Amygdala (tissue), 56 donors: ENCODE measurements around the gene VANGL2.

Experiments used
- DNase-seq, 56 donors: peaks; one replicate each; lab custom pipeline; 2025; lab: John Stamatoyannopoulos, UW

Gene VANGL2

DNA sequence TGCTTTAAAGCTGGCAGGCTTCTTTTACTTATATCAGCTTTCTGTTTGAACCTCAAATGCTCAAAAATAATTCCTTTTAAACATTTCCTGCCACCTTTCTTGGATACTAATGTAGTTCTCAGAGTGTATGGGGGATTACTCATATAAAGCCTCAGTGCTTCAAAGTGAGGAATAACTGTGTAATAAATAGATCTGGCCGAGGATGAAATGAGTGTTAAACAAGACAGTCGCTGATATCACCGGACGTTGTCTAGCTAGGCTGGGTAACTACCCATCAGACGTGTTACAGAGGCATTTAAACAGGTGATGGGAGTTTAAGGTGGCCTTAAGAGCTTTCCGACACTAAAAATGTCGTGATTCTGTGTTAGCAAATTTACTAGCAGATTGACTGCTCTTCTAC, 53.1 kb downstream of the VANGL2 start:
- no peak for DNase-seq

DNA sequence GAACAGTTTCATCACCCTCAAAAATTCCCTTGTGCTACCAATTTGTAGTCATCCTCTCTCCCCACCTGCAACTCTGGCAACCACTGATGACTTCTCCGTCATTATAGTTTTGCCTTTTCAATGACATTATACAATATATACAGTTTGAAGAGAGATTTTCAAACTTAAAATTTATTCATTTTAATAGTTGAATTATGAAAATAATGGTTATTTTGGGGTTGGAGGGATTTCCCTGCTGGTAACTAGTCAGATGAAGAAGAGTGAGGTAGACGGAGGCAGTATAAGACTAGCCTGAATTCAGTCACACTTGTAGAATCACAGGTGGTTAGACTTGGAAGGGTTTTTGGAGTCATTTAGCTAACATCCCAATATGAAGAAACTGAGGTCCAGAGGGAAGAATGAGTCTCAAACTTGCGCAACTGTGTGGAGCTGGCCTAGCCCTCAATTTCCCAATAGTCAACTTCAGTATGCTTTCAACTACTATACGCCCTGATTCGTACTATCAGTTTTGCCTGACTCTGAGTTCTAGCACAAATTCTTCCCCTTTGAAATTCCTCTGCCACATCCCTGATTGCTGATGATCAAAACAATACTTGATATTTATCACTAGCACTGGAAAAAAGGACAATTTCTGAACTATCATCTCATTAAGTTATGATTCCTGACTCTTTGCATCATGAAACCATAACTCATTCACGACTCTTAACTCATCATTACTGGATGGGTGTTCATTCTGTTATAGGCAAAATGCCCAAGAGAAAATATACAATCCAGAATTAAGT, 54.2 kb downstream of the VANGL2 start:
- DNase-seq: no peak

DNA sequence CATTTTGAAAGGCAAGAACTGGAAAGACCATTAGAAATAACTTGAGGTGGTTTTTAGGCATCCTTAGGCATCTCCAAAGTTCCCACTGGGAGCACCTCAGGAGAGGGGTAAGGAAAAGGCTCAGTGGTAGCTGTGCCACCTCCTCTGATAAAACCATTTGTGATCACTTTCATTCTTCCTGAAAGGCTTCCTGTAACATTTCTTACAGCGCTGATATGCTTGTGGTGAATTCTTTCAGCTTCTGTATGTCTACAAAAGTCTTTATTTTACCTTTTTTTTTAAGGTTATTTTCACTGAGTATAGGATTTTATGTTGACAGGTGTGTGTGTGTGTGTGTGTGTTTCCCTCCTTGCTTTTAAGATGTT, 54.8 kb downstream of the VANGL2 start:
- DNase-seq: no peak

- no peak for DNase-seq
These were observed 58.7 kb downstream of the VANGL2 start for GRCh38 chr1:160459056-160459455.

GRCh38 chr1:160459687-160460086, 59.3 kb downstream of the VANGL2 start:
- DNase-seq: no peak

DNA sequence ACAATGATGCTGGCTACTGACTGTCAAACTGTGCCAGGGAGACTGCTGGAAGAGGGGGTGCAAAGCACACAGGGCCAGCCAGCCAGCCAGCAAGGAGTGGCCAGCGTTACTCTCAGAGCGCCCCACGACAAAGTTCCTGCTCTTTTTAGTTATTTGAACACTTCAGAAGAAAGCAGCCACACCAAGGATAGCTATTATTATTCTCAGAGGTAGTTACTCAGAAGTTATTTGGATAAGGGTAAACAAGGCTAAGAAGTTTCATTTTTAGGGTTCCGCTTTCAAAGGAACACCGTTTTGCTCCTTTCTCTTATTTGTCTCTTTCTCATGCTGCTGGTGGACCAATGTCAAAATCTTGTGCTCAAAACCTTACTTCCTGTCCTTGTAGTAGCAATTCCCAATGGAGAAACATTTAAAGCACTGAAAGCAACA, 59.9 kb downstream of the VANGL2 start:
- DNase-seq: no peak

DNA sequence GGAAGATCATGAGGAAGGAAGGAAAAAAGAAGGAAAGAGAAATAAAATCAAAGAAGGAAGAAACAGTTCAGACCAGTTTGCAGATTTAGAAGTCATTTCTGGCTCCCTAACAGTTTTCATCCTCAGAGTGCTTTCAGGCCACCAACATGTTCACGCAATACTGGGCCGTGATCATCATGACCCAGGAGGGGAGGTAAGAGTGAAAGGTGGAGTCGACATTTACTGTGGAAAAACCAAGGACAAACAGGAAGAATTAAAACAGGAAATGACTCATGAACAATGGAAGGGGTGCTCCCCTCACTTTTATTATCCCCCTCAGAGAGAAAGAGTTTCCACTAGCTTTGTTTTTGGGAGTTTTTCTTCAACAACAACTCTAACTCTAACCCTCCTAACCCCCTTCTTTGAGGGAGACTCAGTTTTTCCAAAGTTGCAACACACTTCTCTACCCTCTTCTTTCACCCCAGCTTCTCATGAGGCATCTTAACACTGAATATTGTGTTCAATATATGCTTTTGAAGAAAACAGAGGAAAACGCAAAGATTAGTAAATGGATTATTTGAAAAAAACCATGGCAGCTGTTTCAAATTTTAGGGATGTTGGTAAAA, 60.4 kb downstream of the VANGL2 start:
- no peak for DNase-seq

DNA sequence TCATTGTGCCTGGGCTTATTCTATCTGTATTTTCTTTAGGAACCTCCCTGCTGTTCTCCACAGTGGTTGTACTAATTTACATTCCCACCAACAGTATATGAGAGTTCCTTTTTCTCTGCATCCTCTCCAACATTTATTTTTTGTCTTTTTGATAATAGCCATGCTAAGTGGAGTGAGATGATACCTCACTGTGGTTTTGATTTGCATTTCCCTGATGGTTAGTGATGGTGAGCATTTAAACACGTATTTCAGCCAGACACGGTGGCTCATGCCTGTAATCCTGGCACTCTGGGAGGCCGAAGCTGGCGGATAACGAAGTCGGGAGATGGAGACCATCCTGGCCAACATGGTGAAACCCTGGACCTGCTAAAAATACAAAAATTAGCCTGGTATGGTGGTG, 64.8 kb downstream of the VANGL2 start:
- DNase-seq: no peak

DNA sequence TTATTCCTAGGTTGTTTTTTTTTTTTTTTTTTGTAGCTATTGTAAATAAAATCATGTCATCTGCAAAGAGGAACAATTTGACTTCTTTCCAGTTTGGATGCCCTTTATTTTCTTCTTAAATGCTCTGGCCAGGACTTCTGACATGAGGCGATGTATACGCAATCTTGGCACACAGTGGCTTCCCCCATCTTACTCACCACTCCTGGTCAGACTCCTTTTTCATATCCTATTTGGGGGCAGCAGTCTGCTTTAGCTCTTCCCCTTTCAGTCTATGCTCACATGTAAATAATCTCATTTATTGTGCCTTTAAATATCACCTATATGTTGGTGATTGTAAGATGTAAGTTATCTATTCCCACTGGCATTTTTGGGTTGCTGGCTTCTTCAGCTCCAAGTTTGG, 66.6 kb downstream of the VANGL2 start:
- no peak for DNase-seq

DNA sequence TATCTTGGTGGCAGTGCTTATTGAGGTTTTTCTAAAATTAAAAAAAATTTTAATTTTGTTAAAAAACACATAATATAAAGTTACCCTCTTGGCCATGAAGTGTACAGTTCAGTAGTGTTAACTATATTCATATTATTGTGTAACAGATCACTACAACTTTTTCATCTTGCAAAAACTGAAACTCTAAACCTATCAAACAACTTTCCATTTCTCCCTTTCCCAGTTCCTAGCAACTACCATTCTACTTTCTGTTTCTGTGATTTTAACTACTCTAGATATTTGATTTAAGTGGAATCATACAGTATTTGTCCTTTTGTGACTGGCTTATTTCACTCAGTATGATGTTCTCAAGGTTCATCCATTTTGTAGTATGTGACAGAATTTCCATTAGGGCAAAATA, 67.2 kb downstream of the VANGL2 start:
- DNase-seq: no peak

GRCh38 chr1:160471253-160471652, 70.9 kb downstream of the VANGL2 start:
- DNase-seq: no peak

- no peak for DNase-seq
These were observed 71.7 kb downstream of the VANGL2 start for GRCh38 chr1:160472112-160472511.

DNA sequence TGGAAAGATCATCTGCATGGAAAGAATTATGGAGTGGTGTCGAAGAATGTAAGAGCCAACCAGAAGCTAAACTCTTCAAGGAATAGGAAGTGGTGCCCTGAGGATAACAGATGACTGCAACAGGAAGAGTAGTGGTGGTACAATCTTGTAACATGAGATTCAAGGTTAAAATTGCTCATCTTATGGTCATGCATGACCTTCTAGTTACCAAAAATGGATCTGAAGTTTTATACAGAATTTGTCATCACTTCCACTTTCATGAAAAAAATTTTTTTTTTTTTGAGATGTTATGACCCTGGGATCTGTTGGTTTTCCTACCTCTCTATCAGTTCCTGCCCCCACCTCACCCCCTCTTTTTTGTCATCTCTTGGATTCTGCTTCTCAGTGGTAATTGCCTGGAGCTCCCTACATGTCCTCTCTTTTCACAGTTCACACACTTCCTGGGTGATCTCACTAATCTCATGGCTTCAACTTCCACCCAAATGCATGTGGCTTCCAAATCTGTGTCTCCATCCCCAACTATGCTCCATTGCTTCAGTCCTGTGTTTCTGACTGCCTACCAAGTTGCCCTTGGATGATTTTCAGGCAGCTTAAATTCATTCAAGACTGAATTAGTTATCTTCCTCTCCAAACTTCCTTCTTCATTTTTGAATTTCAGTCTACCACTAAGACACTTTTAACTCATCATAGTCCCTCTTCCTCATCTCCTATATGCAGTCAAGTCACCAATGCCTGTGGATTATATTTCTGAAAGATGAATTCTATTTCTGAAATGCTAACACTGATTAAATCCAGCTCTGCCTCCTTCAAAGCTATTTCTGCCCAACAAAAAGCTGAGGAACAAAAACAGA, 74.3 kb downstream of the VANGL2 start:
- DNase-seq: no peak
